Aorta (tissue), 5 donors: Measurements from ENCODE around the gene FBXL7. TPM values are rescaled to one million over a fixed set of nuclear protein-coding genes. Genes with fewer than 3 reads are reported as not detected.
"Not testable (repeated sequence)": the region's sequence is repeated elsewhere in the genome, so short reads cannot be mapped to it uniquely, and the experiment has no call there.

Experiments used
- ATAC-seq: fragments of 200-7000 bp; cut with Tn5 transposase; one replicate; pipeline ENCODE4 v1.9.1; 2022; ENCODE audit warnings: moderate library complexity; ENCODE audit not compliant: low FRiP score
- DNase-seq, 2 donors: peaks; one replicate each; pipeline ENCODE4 v3.0.0-alpha.2; 2020
- H3K27ac ChIP-seq, 2 donors: one replicate each; pipeline ENCODE4 v1.5.1; 2013; ENCODE audit warnings: low read length in 2 of 2, mild to moderate bottlenecking in 2 of 2, moderate library complexity in 2 of 2, control low read depth in 1 of 2, inconsistent platforms in 1 of 2, low read depth in 1 of 2
- H3K27me3 ChIP-seq, 2 donors: one replicate each; pipeline ENCODE4 v1.6.1; 2013; ENCODE audit warnings: control low read depth in 1 of 2, low read length in 1 of 2, mild to moderate bottlenecking in 1 of 2, moderate library complexity in 1 of 2; ENCODE audit not compliant: insufficient read depth in 2 of 2, control insufficient read depth in 1 of 2
- H3K36me3 ChIP-seq, 2 donors: one replicate each; pipeline ENCODE4 v1.6.1; 2013; ENCODE audit warnings: control low read depth in 1 of 2, low read length in 1 of 2, mild to moderate bottlenecking in 1 of 2; ENCODE audit not compliant: insufficient read depth in 2 of 2, control insufficient read depth in 1 of 2
- H3K4me1 ChIP-seq, 2 donors: one replicate each; pipeline ENCODE4 v1.6.1; 2013; ENCODE audit warnings: low read length in 2 of 2, control low read depth in 1 of 2, mild to moderate bottlenecking in 1 of 2, moderate library complexity in 1 of 2; ENCODE audit not compliant: insufficient read depth in 2 of 2, control insufficient read depth in 1 of 2
- H3K4me3 ChIP-seq, 2 donors: one replicate each; pipeline ENCODE4 v1.5.1; 2013; ENCODE audit warnings: low read length in 2 of 2, control low read depth in 1 of 2, mild to moderate bottlenecking in 1 of 2
- H3K9me3 ChIP-seq: one replicate; pipeline ENCODE4 v1.6.1; 2013; ENCODE audit warnings: mild to moderate bottlenecking, low read length; ENCODE audit not compliant: control insufficient read depth
- WGBS, 2 donors: extraction: QIAGEN DNeasy Blood & Tissue Kit; methylation state at CpG; one replicate each; pipeline ENCODE4 v1.1.7; 2013; 5-methylcytosine and 5-hydroxymethylcytosine counted together
- intact Hi-C, 2 donors: fragments of 100-400 bp; cut with DNase I; formaldehyde crosslinking; loops; one replicate each; pipeline versions ENCODE4 v1.14.2 to v1.15.0; 2022
- polyA plus RNA-seq, 2 donors: library from polyadenylated mRNA; stranded (reverse); fragments of 200-250 nt; gene quantifications; one replicate each; pipeline ENCODE4 v1.2.3, GENCODE V29; 2013
- total RNA-seq, 2 donors: library from RNA; stranded (reverse); fragmentation: NEBNext Ultra II Directional; extraction: Animal tissue kit (Norgen Biotek cat#: 25700); gene quantifications; one replicate each; pipeline ENCODE4 v1.2.1, GENCODE V29; 2021
- donor health status: healthy with polysubstance abuse.
- donor health status: Bipolar disorder and iron deficiency.
- donor health status: DM: no; HTN: no; CAD: no.
- donor health status: DM: no; HTN: no; CAD: no.
- donor health status: DM: yes; HTN: yes; CAD: no.

Gene FBXL7
- total and polyA plus RNA-seq, 4 donors, result 3.9 to 32.7 (median 14.7) TPM

GRCh38 chr5:15844871-15845270 lies 344.9 kb downstream of the FBXL7 start:
- no peak for ATAC-seq
- DNase-seq, result no peak
- Histone ChIP-seq H3K27ac (no peak overlapping the region), H3K4me1 (peaks cover 0 to 2% of the 10 kb centered on the region in 2 donors), H3K4me3 (no peak overlapping the region), H3K36me3 (no peaks in the 10 kb centered on the region), H3K27me3 (no peaks in the 10 kb centered on the region), H3K9me3 (no peaks in the 10 kb centered on the region)
- WGBS, 2 donors, result 96 to 100% methylated on average over 3 of the region's 3 CpGs
- intact Hi-C loops, result no loop called here

GRCh38 chr5:15850536-15850935 lies 350.6 kb downstream of the FBXL7 start:
- WGBS, 2 donors, result 59 to 64% methylated on average over 5 of the region's 5 CpGs
- intact Hi-C loops, result no loop called here
- H3K27me3 ChIP-seq, result no peaks in the 10 kb centered on the region
- H3K36me3 ChIP-seq, result no peaks in the 10 kb centered on the region
- no peak overlapping the region for H3K27ac ChIP-seq
- H3K4me1 ChIP-seq, result peaks cover 0 to 3% of the 10 kb centered on the region in 2 donors
- H3K9me3 ChIP-seq, result no peaks in the 10 kb centered on the region
- DNase-seq (no peak), ATAC-seq (no peak)
- H3K4me3 ChIP-seq, result no peak overlapping the region

GRCh38 chr5:15850939-15851341 lies 351.0 kb downstream of the FBXL7 start:
- 26 to 28% methylated on average over 6 of the region's 6 CpGs for WGBS, 2 donors
- ATAC-seq (no peak), DNase-seq (no peak)
- intact Hi-C loops, result no loop called here
- no peaks in the 10 kb centered on the region for H3K36me3 ChIP-seq
- no peaks in the 10 kb centered on the region for H3K9me3 ChIP-seq
- H3K4me1 ChIP-seq, result peaks cover 0 to 3% of the 10 kb centered on the region in 2 donors
- H3K27ac ChIP-seq, result no peak overlapping the region
- H3K27me3 ChIP-seq, result no peaks in the 10 kb centered on the region
- no peak overlapping the region for H3K4me3 ChIP-seq

- Histone ChIP-seq H3K27me3 (no peaks in the 10 kb centered on the region), H3K36me3 (no peaks in the 10 kb centered on the region), H3K4me3 (no peak overlapping the region), H3K27ac (no peak overlapping the region), H3K9me3 (no peaks in the 10 kb centered on the region), H3K4me1 (peaks cover 0 to 3% of the 10 kb centered on the region in 2 donors)
- DNase-seq, result no peak
- 80 to 82% methylated on average over 3 of the region's 3 CpGs for WGBS, 2 donors
- intact Hi-C loops, result no loop called here
- no peak for ATAC-seq
Observed at GRCh38 chr5:15852217-15852616, 352.2 kb downstream of the FBXL7 start.

- Histone ChIP-seq H3K36me3 (no peaks in the 10 kb centered on the region), H3K27me3 (no peaks in the 10 kb centered on the region), H3K27ac (no peak overlapping the region), H3K4me1 (peaks cover 0 to 3% of the 10 kb centered on the region in 2 donors), H3K4me3 (no peak overlapping the region), H3K9me3 (no peaks in the 10 kb centered on the region)
- no peak for DNase-seq
- 89 to 96% methylated on average over 1 of the region's 1 CpG for WGBS, 2 donors
- no peak for ATAC-seq
- intact Hi-C loops, result no loop called here
Observed at GRCh38 chr5:15852949-15853348, 353.0 kb downstream of the FBXL7 start.

GRCh38 chr5:15858326-15858725 lies 358.3 kb downstream of the FBXL7 start:
- no peak for DNase-seq
- Histone ChIP-seq H3K4me1 (no peaks in the 10 kb centered on the region), H3K4me3 (no peak overlapping the region), H3K27me3 (no peaks in the 10 kb centered on the region), H3K27ac (no peak overlapping the region), H3K9me3 (no peaks in the 10 kb centered on the region), H3K36me3 (no peaks in the 10 kb centered on the region)
- no peak for ATAC-seq
- intact Hi-C loops, result no loop called here
- WGBS, 2 donors, result 13 to 19% methylated on average over 1 of the region's 1 CpG

- Histone ChIP-seq H3K27ac (no peak overlapping the region), H3K9me3 (no peaks in the 10 kb centered on the region), H3K27me3 (no peaks in the 10 kb centered on the region), H3K4me3 (no peak overlapping the region), H3K36me3 (no peaks in the 10 kb centered on the region), H3K4me1 (peaks cover 2 to 5% of the 10 kb centered on the region in 2 donors)
- DNase-seq, result no peak
- no peak for ATAC-seq
- WGBS, 2 donors, result 70 to 72% methylated on average over 4 of the region's 4 CpGs
- intact Hi-C loops, result no loop called here
Observed at GRCh38 chr5:15864536-15865215, 364.7 kb downstream of the FBXL7 start.

- intact Hi-C loops, DNase-seq, H3K36me3 ChIP-seq, H3K4me1 ChIP-seq, H3K9me3 ChIP-seq, H3K4me3 ChIP-seq, ATAC-seq, H3K27me3 ChIP-seq, H3K27ac ChIP-seq: not testable (repeated sequence)
- 96 to 98% methylated on average over 1 of the region's 1 CpG for WGBS, 2 donors
Observed at GRCh38 chr5:15872259-15872658, 372.3 kb downstream of the FBXL7 start.

- Histone ChIP-seq H3K27me3 (no peaks in the 10 kb centered on the region), H3K4me1 (peaks cover 0 to 8% of the 10 kb centered on the region in 2 donors), H3K9me3 (no peaks in the 10 kb centered on the region), H3K27ac (no peak overlapping the region), H3K4me3 (no peak overlapping the region), H3K36me3 (no peaks in the 10 kb centered on the region)
- DNase-seq (no peak), ATAC-seq (no peak)
- intact Hi-C loops, result no loop called here
- WGBS, 2 donors, result 88 to 89% methylated on average over 5 of the region's 5 CpGs
Observed at GRCh38 chr5:15877914-15878313, 377.9 kb downstream of the FBXL7 start.
